HepG2 (cell line): ENCODE data around the gene AVPR2. TPM values are rescaled to one million over a fixed set of nuclear protein-coding genes. Genes with fewer than 3 reads are reported as not detected.

Experiments
- ADNP ChIP-seq: sonication (generic); formaldehyde crosslinking; IDR thresholded peaks from 2 replicates; pipeline ENCODE4 v1.4.0; 2020; ENCODE audit warnings: missing genetic modification reagents
- ARNT ChIP-seq: fragments of 450-650 bp; IDR thresholded peaks from 2 replicates; pipeline ENCODE4 v1.6.1; 2017
- FOXK1 ChIP-seq: sonication (generic); formaldehyde crosslinking; IDR thresholded peaks from 2 replicates; pipeline ENCODE4 v1.4.0; 2020; ENCODE audit warnings: low read depth, missing genetic modification reagents, borderline replicate concordance
- HNF1B ChIP-seq: sonication (generic); formaldehyde crosslinking; IDR thresholded peaks from 2 replicates; pipeline ENCODE4 v1.5.1; 2020; ENCODE audit warnings: mild to moderate bottlenecking, moderate library complexity, missing genetic modification reagents
- MTA1 ChIP-seq: sonication (generic); formaldehyde crosslinking; IDR thresholded peaks from 2 replicates; pipeline ENCODE4 v1.4.0; 2020; ENCODE audit warnings: missing genetic modification reagents, mild to moderate bottlenecking, borderline replicate concordance
- PAWR ChIP-seq: sonication (generic); formaldehyde crosslinking; IDR thresholded peaks from 2 replicates; pipeline ENCODE4 v1.4.0; 2020; ENCODE audit warnings: missing genetic modification reagents, mild to moderate bottlenecking, borderline replicate concordance
- SRF ChIP-seq: IDR thresholded peaks from 2 replicates; pipeline ENCODE4 v1.6.1; 2011; ENCODE audit warnings: mild to moderate bottlenecking, low read depth, low read length, moderate library complexity
- TBX3 ChIP-seq: fragments of 450-650 bp; IDR thresholded peaks from 2 replicates; pipeline ENCODE4 v1.6.1; 2017; ENCODE audit warnings: antibody characterized with exemption, mild to moderate bottlenecking, inconsistent platforms, borderline replicate concordance
- TFDP1 ChIP-seq: IDR thresholded peaks from 2 replicates; pipeline ENCODE4 v1.6.1; 2016; ENCODE audit warnings: missing compliant biosample characterization, missing genetic modification reagents, borderline replicate concordance
- TRAFD1 ChIP-seq: sonication (generic); formaldehyde crosslinking; IDR thresholded peaks from 2 replicates; pipeline ENCODE4 v1.5.1; 2020; ENCODE audit warnings: missing genetic modification reagents, mild to moderate bottlenecking, borderline replicate concordance
- UBTF ChIP-seq: sonication (generic); formaldehyde crosslinking; IDR thresholded peaks from 2 replicates; pipeline ENCODE4 v1.4.0; 2020; ENCODE audit warnings: mild to moderate bottlenecking, missing genetic modification reagents
- ZC3H4 ChIP-seq: sonication (generic); formaldehyde crosslinking; IDR thresholded peaks from 2 replicates; pipeline ENCODE4 v1.4.0; 2020; ENCODE audit warnings: missing genetic modification reagents, borderline replicate concordance
- ZNF18 ChIP-seq: sonication (generic); formaldehyde crosslinking; IDR thresholded peaks from 2 replicates; pipeline ENCODE4 v1.8.0; 2022; ENCODE audit warnings: mild to moderate bottlenecking, missing genetic modification reagents; ENCODE audit not compliant: insufficient replicate concordance
- ZNF329 ChIP-seq: sonication (generic); formaldehyde crosslinking; IDR thresholded peaks from 2 replicates; pipeline ENCODE4 v1.9.0; 2021; ENCODE audit warnings: low read depth, mild to moderate bottlenecking, missing genetic modification reagents
- ZNF790 ChIP-seq: sonication (generic); formaldehyde crosslinking; IDR thresholded peaks from 2 replicates; pipeline ENCODE4 v1.8.0; 2022; ENCODE audit warnings: missing genetic modification reagents, mild to moderate bottlenecking, borderline replicate concordance
- ZSCAN21 ChIP-seq: sonication (generic); formaldehyde crosslinking; IDR thresholded peaks from 2 replicates; pipeline ENCODE4 v1.8.0; 2022; ENCODE audit warnings: mild to moderate bottlenecking, missing genetic modification reagents, moderate library complexity, borderline replicate concordance
- polyA plus RNA-seq, 8 experiments: library from polyadenylated mRNA; depleted of rRNA in 3 of 8; stranded (reverse) in 7 of 8; unstranded in 1 of 8; fragments of >200 nt; fragmentation: Illumina TruSeq in 4 of 8; extraction: Trizol in 4 of 8; gene quantifications; 2 replicates each; pipeline versions ENCODE4 v1.2.1 to v1.2.3, GENCODE V29; 2011 to 2016; ENCODE audit warnings: low read depth in 4 of 8, missing spikeins in 1 of 8, mixed read lengths in 1 of 8; ENCODE audit not compliant: insufficient read depth in 1 of 8
- total RNA-seq, 5 experiments: library from RNA; depleted of rRNA; stranded (reverse); fragments of >200 nt; fragmentation: Illumina TruSeq; extraction: Trizol; gene quantifications; 2 replicates each; pipeline ENCODE4 v1.2.3, GENCODE V29; 2016; ENCODE audit warnings: low read depth in 1 of 5
- TF ChIP-seq, protein P1 (sequence below): sonication (generic); formaldehyde crosslinking; IDR thresholded peaks from 2 replicates; pipeline ENCODE4 v1.4.0; 2020; ENCODE audit warnings: missing genetic modification reagents

Gene AVPR2
- total and polyA plus RNA-seq, 2 of the 13 experiments (the other 11 are each of a cell fraction or from before 2014, with no cell fraction given), result not detected

- TF ChIP-seq ZC3H4 (CRISPR knock-in tag) (peak; percentile 96; the same call in 1 of the 2 replicates), FOXK1 (peak; percentile 99; the same call in 1 of the 2 replicates), HNF1B (CRISPR knock-in tag) (peak; percentile 81), TFDP1 (CRISPR knock-in tag) (peak; percentile 85), ADNP (CRISPR knock-in tag) (0 out of 2 replicates have a peak, but pooled peaks have one; percentile 28), ZNF790 (CRISPR knock-in tag) (peak; percentile 100), TRAFD1 (CRISPR knock-in tag) (peak; percentile 100), TBX3 (no peak), ARNT (no peak), ZSCAN21 (CRISPR knock-in tag) (peak; percentile 100), ZNF329 (CRISPR knock-in tag) (peak; percentile 97), ZNF18 (CRISPR knock-in tag) (peak; percentile 99), SRF (no peak), MTA1 (CRISPR knock-in tag) (0 out of 2 replicates have a peak, but pooled peaks have one; percentile 41), UBTF (peak; percentile 53; the same call in 1 of the 2 replicates), PAWR (CRISPR knock-in tag) (peak; percentile 100)
- TF ChIP-seq, protein P1, sequence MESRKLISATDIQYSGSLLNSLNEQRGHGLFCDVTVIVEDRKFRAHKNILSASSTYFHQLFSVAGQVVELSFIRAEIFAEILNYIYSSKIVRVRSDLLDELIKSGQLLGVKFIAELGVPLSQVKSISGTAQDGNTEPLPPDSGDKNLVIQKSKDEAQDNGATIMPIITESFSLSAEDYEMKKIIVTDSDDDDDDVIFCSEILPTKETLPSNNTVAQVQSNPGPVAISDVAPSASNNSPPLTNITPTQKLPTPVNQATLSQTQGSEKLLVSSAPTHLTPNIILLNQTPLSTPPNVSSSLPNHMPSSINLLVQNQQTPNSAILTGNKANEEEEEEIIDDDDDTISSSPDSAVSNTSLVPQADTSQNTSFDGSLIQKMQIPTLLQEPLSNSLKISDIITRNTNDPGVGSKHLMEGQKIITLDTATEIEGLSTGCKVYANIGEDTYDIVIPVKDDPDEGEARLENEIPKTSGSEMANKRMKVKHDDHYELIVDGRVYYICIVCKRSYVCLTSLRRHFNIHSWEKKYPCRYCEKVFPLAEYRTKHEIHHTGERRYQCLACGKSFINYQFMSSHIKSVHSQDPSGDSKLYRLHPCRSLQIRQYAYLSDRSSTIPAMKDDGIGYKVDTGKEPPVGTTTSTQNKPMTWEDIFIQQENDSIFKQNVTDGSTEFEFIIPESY (CRISPR knock-in tag), result peak; percentile 81
These were observed 28.9 kb upstream of the AVPR2 start (continued) for GRCh38 chrX:153875391-153876111.
